ENCODE measurements around the gene MYBPH.

Gene MYBPH

DNA sequence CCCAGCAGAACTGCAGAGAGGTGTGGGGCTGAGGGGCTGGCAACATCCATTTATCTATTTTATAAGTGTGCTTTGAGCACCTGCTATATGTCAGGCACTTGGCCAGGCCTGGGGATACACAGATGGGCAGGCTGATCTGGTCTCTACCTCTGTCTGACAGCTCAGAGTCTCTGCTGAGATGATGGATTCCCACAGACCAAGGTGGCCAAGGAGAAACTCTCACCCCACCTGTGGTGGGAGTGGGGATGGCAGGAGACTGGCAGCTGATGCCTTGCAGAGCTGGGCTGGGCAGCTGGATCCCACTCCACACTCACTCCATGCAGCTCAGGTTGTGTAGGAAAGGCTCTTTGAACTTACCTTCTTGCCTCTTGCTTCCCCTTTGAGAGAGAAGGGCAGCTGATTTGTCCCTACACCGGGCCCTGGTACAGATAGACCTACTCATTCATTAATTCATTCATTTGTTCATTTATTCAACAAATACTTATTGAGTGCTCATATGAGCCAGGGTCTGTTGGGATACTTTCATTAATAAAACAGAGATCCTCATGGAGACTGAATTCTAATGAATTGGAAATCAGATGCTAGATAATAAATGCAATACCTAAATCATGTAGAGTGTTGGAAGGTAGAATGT, 39.1 kb downstream of the MYBPH start:
- Mint-ChIP-seq H3K27me3 (peaks cover 36% of the 10 kb centered on the region), H3K9me3 (no peaks in the 10 kb centered on the region), H3K27ac (no peak overlapping the region), H3K4me1 (peaks cover 7% of the 10 kb centered on the region), H3K36me3 (no peaks in the 10 kb centered on the region), H3K4me3 (no peak overlapping the region)
- CTCF ChIA-PET = interaction anchor here (0.6 to 1.4 kb wide), 2 partner anchors 36 to 96 kb away, joined by 3 to 4 read pairs; no protein-coding TSS in a partner anchor
- DNase-seq = no peak

DNA sequence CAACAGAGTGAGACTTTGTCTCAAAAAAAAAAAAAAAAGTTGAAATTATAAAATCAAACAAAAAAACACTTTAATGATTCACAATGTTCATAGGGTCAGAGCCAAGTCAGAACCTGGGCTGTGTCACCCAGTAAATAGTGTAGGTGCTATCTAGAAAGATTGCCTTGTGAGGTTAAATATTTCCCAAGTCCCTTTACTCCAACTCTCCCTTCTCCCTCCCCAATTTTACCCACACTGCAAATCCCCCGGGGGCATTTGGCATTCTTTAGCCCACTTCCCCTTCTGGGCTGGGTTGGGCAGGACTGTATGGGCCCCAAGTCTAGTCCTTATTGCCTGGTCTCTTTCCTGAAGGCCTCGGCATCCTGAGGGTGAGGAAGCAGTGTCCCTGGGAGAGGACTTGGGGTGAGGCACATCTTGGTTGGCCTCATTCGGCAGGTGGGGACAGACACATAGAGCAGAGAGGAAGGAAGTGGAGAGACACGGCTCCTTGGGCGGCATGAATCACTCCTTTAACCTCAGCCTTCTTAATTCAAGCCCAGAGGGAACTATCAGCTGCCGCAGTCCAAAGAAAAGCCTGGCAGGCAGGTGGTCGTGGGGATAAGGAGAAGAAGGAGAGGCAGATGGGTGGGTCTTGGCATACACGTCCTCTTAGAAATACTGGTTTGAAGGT, 39.9 kb downstream of the MYBPH start:
- peaks cover 7% of the 10 kb centered on the region for H3K4me1 Mint-ChIP-seq
- no peaks in the 10 kb centered on the region for H3K9me3 Mint-ChIP-seq
- no peak overlapping the region for H3K4me3 Mint-ChIP-seq
- CTCF ChIA-PET = interaction anchor here (0.6 to 1.4 kb wide), 2 partner anchors 37 to 95 kb away, joined by 3 to 4 read pairs; no protein-coding TSS in a partner anchor
- DNase-seq = peak; percentile 30
- H3K27me3 Mint-ChIP-seq = peaks cover 38% of the 10 kb centered on the region
- H3K36me3 Mint-ChIP-seq = no peaks in the 10 kb centered on the region
- H3K27ac Mint-ChIP-seq = no peak overlapping the region

DNA sequence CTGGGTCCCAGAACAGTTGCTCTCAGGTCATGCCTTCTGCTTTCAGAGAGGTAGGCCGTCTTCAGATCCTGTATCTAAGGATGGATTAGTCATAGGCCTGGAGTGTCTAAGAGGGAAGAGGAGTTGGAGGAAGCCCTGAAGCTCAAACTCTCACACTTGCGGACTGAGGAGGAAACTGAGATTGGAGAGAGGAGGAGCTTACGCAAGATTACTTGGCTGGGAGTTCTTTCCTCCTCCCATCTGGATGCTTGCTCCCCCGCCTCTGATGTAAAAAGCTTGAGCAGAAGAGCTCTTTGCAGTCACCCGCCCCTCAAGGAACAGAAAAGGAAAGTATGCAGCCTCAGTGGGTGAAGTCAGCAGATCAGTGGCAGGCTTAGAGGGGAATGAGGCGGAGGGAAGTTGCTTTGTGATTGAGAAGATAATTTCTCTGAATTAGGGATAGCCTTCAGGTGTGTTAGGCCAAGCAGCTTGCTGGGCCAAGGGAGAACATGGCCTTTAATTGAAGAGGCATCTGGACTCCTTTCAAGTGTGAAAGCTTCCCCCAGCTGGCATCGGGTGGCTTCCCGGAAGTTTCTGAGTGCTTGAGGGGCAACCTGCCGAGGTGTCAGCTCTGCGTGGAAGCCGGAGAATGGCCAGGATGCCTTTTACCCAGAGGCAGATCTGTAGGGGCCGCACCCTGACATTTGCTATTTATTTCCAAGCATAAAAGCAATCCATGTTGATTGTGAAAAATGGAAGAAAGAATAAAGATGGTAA, 41.5 kb downstream of the MYBPH start:
- peak; percentile 10 for DNase-seq
- no peak overlapping the region for H3K4me3 Mint-ChIP-seq
- H3K36me3 Mint-ChIP-seq = no peaks in the 10 kb centered on the region
- H3K27ac Mint-ChIP-seq = no peak overlapping the region
- H3K4me1 Mint-ChIP-seq = peaks cover 7% of the 10 kb centered on the region
- peaks cover 54% of the 10 kb centered on the region for H3K27me3 Mint-ChIP-seq
- CTCF ChIA-PET = interaction anchor here (1.2 to 1.6 kb wide), 2 partner anchors 14 to 17 kb away, joined by 3 to 5 read pairs; no protein-coding TSS in a partner anchor
- H3K9me3 Mint-ChIP-seq = no peaks in the 10 kb centered on the region

DNA sequence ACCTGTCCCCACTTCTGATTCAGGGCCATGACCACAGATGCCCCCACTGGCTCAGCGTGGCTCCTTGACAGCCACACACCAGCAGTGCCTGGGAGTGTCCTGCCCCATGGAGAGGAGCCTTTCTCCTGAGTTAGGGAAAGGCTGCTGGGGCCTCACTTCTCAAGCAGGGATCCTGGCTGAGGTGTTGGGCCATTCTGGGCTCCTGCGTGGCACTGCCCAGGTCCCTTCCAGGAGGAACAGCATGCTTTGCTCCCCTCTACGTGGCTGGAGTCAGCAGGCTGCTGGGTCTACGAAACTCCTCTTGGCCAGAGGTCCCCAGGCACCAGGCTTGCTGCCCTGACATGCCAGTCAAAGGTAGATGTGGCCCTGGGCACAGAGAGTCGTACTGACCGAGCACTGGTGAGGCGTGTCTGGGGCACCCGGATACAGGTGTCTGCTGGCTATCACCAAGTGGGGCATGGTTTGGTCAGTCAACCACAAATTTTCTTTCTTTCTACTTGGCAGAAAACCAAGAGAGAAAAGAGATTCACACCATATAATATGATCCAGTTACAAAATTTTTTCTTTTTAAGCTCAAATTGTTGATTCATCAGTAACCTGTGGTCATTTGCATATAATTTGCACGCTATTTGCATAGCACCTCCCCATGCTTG, 44.0 kb downstream of the MYBPH start:
- H3K9me3 Mint-ChIP-seq = no peaks in the 10 kb centered on the region
- H3K4me1 Mint-ChIP-seq = peaks cover 12% of the 10 kb centered on the region
- CTCF ChIA-PET = interaction anchor here (2.2 to 2.3 kb wide), 2 partner anchors 41 to 85 kb away, joined by 5 to 12 read pairs; no protein-coding TSS in a partner anchor
- H3K27ac Mint-ChIP-seq = no peak overlapping the region
- H3K36me3 Mint-ChIP-seq = no peaks in the 10 kb centered on the region
- no peak overlapping the region for H3K4me3 Mint-ChIP-seq
- H3K27me3 Mint-ChIP-seq = peaks cover 73% of the 10 kb centered on the region
- DNase-seq = peak; percentile 9

DNA sequence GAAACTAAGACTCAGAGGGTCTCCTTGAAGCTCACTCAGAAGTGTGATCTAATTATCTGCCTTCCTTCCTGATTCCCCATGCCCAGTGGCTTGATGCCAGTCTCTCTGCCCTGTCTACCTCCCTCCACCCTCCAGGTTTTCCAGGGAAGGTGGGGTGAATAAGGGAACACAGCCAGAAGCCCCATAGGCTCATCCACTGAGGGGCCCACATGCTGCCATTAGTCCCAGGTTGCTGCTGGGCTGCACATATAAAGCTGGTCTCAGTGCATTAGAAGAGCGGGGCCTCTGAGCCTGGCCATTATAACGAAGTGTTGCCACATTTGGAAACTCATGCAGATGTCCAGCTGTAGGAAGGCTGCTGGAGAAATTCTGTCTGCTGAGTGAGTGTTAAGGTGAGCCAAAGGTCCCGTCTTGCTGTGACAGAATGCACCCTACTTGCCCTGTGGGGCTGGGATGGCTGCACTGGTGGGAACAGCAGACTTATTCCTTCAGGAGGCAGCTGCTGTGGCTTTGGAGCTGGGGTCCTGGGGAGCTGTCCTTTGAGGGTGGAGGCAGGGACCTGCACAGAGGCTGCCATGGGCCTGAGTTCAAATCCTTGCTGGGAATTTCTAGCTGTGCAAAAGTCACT, 45.2 kb downstream of the MYBPH start:
- Mint-ChIP-seq H3K27me3 (peaks cover 73% of the 10 kb centered on the region), H3K4me1 (peaks cover 5% of the 10 kb centered on the region), H3K4me3 (no peak overlapping the region), H3K36me3 (no peaks in the 10 kb centered on the region), H3K9me3 (no peaks in the 10 kb centered on the region), H3K27ac (no peak overlapping the region)
- peak; percentile 18 for DNase-seq
- CTCF ChIA-PET = interaction anchor here (2.2 kb wide), 1 partner anchor 86 kb away, joined by 5 read pairs; no protein-coding TSS in a partner anchor

DNA sequence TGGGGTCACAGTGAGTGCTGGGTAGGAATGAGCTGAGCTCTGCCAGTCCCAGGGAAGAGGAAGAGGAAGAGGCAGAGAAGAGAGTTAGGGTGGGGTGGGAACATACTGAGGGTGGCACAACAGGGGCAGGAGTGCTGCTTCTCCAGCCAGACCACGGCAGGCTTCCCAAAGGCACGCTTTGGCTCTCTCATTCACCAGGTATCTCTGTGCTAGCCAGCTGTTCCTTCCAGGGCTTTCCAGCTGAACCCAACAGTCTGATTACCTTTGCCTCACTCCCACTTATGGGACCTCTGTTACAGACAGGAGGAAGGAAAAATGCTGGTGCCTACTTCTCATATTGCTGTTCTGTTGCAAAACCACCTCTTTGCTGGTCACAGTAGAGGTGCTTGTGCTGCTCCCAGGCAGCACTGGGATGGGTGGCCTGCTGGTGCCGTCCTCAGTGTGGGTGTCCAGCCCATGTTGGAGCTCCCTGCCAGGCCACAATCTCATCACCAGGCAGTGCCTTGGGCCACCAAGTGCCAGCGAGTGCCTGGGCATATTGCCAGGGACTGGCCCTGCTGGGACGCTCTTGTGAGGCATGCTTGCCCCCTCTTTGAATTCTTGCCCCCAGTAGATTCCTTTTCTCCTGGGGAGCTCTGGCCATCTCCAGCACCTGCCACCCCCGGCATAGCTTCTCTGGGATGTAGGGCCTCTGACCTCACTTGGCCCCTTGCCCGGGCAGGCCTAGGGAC, 46.0 kb downstream of the MYBPH start:
- no peak overlapping the region for H3K27ac Mint-ChIP-seq
- H3K36me3 Mint-ChIP-seq = no peaks in the 10 kb centered on the region
- H3K27me3 Mint-ChIP-seq = peaks cover 80% of the 10 kb centered on the region
- H3K9me3 Mint-ChIP-seq = no peaks in the 10 kb centered on the region
- CTCF ChIA-PET = interaction anchor here (1.2 kb wide), 1 partner anchor 45 kb away, joined by 3 read pairs; no protein-coding TSS in a partner anchor
- H3K4me3 Mint-ChIP-seq = no peak overlapping the region
- peak; percentile 9 for DNase-seq
- peaks cover 5% of the 10 kb centered on the region for H3K4me1 Mint-ChIP-seq

DNA sequence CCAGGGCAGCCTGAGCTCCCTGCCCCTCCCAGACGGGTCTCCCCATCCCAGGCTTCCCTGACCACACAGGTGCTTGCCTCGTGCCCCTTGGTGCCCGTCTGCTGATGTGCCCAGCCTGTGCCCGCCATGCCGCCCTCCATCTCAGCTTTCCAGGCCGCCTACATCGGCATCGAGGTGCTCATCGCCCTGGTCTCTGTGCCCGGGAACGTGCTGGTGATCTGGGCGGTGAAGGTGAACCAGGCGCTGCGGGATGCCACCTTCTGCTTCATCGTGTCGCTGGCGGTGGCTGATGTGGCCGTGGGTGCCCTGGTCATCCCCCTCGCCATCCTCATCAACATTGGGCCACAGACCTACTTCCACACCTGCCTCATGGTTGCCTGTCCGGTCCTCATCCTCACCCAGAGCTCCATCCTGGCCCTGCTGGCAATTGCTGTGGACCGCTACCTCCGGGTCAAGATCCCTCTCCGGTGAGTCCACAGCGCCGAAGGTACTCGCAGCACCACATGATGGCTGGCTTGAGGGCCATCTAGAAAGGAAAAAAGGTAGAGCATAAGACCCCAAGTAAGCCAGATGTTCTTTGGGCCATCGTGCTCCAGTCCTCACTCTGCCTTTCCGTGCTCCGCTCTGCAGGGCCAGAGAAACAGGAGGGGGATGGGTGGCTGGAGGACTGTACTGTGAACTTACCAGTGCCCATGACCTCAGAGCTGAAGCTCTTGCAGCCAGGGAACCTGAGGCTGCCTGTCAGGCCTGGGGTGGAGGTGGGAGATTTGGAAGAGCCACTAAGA, 46.7 kb downstream of the MYBPH start:
- Mint-ChIP-seq H3K27me3 (peaks cover 84% of the 10 kb centered on the region), H3K4me3 (no peak overlapping the region), H3K9me3 (no peaks in the 10 kb centered on the region), H3K36me3 (no peaks in the 10 kb centered on the region), H3K4me1 (peaks cover 5% of the 10 kb centered on the region), H3K27ac (no peak overlapping the region)
- peak; percentile 15 for DNase-seq
- CTCF ChIA-PET = interaction anchor here (1.2 kb wide), 1 partner anchor 45 kb away, joined by 3 read pairs; no protein-coding TSS in a partner anchor

DNA sequence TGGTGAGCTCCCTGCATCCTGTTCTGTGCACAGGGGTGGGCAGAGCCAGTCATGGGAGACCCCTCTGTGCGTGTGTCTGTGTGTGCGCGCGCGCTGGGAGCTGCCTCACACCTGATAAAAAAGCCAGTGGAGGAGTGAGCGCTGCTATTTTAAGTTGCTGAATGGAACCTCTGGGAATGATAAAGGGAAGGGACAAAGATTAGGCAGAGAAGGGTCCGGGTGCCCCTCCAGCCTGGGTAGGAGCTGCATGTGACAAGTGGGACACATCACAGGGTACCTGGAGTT, 47.3 kb downstream of the MYBPH start:
- CTCF ChIA-PET = interaction anchor here (0.7 to 1.1 kb wide), 2 partner anchors 45 to 89 kb away, joined by 3 read pairs; no protein-coding TSS in a partner anchor
- Mint-ChIP-seq H3K4me1 (peaks cover 5% of the 10 kb centered on the region), H3K27me3 (peaks cover 84% of the 10 kb centered on the region), H3K9me3 (no peaks in the 10 kb centered on the region), H3K4me3 (no peak overlapping the region), H3K27ac (no peak overlapping the region), H3K36me3 (no peaks in the 10 kb centered on the region)
- no peak for DNase-seq

DNA sequence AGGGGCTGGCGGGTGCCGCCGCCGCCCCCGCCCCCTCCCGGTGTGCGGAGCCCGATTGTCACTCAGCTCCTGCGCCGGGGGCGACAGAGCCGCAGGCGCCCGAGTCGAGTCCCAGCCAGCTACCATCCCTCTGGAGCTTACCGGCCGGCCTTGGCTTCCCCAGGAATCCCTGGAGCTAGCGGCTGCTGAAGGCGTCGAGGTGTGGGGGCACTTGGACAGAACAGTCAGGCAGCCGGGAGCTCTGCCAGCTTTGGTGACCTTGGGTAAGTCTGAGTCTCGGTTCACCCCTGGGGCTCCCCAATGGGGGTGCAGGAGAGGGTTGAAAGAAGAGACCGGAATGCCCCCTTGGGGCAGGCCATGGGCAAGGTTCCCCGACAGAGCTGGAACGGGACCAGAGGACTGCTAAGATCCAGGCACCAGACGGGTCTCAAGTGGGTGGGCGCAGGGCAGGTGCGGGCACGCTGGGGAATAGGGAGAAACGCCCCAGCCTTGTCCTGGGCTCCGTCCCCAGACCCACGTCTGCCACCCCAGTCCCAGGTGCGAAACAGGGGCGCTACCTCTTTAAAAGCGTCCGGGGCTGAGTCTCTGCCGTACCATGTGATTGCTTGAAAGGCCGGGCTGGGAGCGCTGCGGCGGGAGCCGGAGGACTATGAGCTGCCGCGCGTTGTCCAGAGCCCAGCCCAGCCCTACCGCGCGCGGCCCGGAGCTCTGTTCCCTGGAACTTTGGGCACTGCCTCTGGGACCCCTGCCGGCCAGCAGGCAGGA, 47.8 kb downstream of the MYBPH start, which contains the start of gene ADORA1:
TSS of gene ADORA1 (plus strand) at position 61 of the 765 bp plus-strand sequence. CDS start 1,116 bp downstream, outside the sequence.
- H3K4me1 Mint-ChIP-seq = peaks cover 5% of the 10 kb centered on the region
- no peak within 1 kb of the TSS for H3K27ac Mint-ChIP-seq
- no peaks in the 10 kb centered on the region for H3K9me3 Mint-ChIP-seq
- DNase-seq = no peak
- peaks cover 83% of the 10 kb centered on the region for H3K27me3 Mint-ChIP-seq
- H3K4me3 Mint-ChIP-seq = no peak within 1 kb of the TSS
- H3K36me3 Mint-ChIP-seq = no peaks in the 10 kb centered on the region
- CTCF ChIA-PET = interaction anchor here (0.7 to 1.5 kb wide), 4 partner anchors 10 to 89 kb away, joined by 3 to 4 read pairs (median 3); no protein-coding TSS in a partner anchor

DNA sequence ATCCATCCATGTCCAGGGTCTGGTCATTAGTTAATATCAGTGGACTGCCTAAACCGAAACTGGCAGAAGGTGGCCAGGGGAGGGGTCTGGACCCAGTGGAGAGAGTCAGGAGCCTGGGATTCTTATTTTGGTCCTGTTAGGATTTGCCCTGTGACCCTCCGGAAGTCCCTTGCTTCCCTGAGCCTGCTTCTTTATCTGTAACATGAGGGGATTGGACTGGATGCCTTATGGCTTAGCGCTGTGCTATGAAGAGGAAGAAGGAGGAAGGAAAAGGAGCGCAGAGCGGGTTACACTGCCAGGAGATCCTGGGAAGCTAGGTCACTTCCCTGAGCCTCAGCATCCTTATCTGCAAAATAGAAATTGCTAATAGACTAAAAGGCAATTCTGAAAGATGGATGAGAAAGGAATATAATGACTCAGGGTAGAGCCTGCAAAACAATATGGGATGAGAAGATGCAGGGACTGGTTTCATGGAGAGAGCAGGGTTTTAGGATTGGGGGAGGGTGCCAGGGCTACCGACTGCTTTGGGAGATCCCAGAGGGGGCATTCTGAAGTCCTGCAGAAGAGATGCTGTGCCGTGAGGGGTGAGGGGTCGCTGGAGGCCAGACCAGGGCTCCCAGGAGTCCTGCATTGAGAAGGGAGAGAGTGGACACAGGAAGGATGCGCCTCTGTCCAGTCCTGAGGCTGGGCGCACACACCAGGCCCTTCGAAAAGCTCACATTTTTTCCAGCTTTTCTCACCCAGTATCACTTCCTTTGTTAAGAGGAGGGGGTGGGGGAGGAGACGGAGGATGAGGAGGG, 48.6 kb downstream of the MYBPH start:
- Mint-ChIP-seq H3K27me3 (peaks cover 90% of the 10 kb centered on the region), H3K4me1 (peaks cover 5% of the 10 kb centered on the region), H3K36me3 (no peaks in the 10 kb centered on the region), H3K27ac (no peak overlapping the region), H3K9me3 (no peaks in the 10 kb centered on the region), H3K4me3 (no peak overlapping the region)
- CTCF ChIA-PET = interaction anchor here (1.0 to 1.9 kb wide), 4 partner anchors 9 to 87 kb away, joined by 3 to 10 read pairs (median 4); no protein-coding TSS in a partner anchor
- DNase-seq = no peak

DNA sequence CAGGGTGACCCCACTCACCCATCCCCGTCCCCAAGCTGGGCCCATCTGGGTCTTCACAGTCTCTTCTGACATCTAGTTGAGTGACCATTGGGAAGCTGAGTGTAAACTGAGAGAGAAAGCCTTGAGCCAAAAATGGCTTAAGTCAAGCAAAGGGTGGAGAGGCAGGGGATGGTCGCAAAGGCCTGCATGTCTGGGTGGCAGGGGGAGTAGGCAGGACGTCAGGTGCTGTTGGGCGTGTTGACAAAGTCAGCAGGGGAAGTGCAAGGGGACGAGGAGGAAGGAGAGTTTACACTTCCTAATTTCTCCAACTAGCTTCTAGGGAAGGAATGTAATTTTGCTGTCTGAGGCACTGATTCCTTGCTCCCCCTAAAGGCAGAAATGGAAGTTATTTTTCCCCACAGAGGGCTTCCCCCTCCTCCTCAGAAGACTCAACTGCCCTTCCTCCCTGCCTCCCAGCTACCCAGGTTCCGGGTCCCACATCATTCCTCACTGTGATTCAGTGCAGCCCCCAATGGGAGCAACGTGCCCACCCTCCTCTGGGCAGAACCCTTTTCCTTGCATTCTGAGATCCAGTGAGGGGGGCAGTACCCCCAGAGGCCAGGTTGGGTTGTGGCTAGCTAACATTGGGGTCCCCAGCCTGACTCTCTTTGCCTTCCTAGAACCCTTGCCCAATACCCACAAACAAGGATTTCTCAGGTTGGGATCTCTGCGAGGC, 49.3 kb downstream of the MYBPH start:
- CTCF ChIA-PET = interaction anchor here (1.5 to 1.9 kb wide), 2 partner anchors 8 to 87 kb away, joined by 4 to 10 read pairs; no protein-coding TSS in a partner anchor

More for the DNA sequence above, 49.3 kb downstream of the MYBPH start:
- Mint-ChIP-seq H3K9me3 (no peaks in the 10 kb centered on the region), H3K36me3 (no peaks in the 10 kb centered on the region), H3K4me1 (peaks cover 9% of the 10 kb centered on the region), H3K27ac (no peak overlapping the region), H3K4me3 (no peak overlapping the region), H3K27me3 (peaks cover 93% of the 10 kb centered on the region)
- DNase-seq = no peak

Data from activated naive CD4-positive, alpha-beta T cell treated with anti-CD3 and anti-CD28 coated beads, Interleukin-2, amount 10 ng/mL, durations not matched to agents 7 days and 5 days (primary cell).